SK-N-SH treated with all-trans-retinoic acid at 6 μM for 48 hours (cell line): ENCODE measurements around the gene CCDC73.
"Not testable (repeated sequence)": the region's sequence is repeated elsewhere in the genome, so short reads cannot be mapped to it uniquely, and the experiment has no call there.

Experiments used
- ATAC-seq: fragments of 200-7000 bp; cut with Tn5 transposase; 3 replicates; pipeline ENCODE4 v1.9.1; 2020; ENCODE audit warnings: mild to moderate bottlenecking, moderate library complexity
- ARNTL ChIP-seq: fragments of 450-650 bp; formaldehyde crosslinking; IDR thresholded peaks from 2 replicates; pipeline ENCODE4 v1.5.0; 2020; ENCODE audit warnings: low read depth, mild to moderate bottlenecking, moderate library complexity, borderline replicate concordance
- BACH2 ChIP-seq: fragments of 250-450 bp; sonication (Bioruptor Pico); IDR thresholded peaks from 2 replicates; pipeline ENCODE4 v1.9.0; 2021; ENCODE audit warnings: mild to moderate bottlenecking, borderline replicate concordance
- CSDC2 ChIP-seq: fragments of 250-450 bp; sonication (Bioruptor Pico); IDR thresholded peaks from 2 replicates; pipeline ENCODE4 v1.5.0; 2020; ENCODE audit warnings: mild to moderate bottlenecking, moderate library complexity
- ESRRG ChIP-seq: fragments of 250-450 bp; sonication (Bioruptor Pico); IDR thresholded peaks from 2 replicates; pipeline ENCODE4 v1.6.1; 2021; ENCODE audit warnings: mild to moderate bottlenecking
- GLIS3 ChIP-seq: fragments of 250-450 bp; sonication (Bioruptor Pico); IDR thresholded peaks from 2 replicates; pipeline ENCODE4 v1.5.0; 2020; ENCODE audit warnings: mild to moderate bottlenecking, moderate library complexity
- ISL1 ChIP-seq: fragments of 250-450 bp; sonication (Bioruptor Pico); IDR thresholded peaks from 2 replicates; pipeline ENCODE4 v2.1.2; 2022; ENCODE audit warnings: mild to moderate bottlenecking, moderate library complexity
- OSR1 ChIP-seq: fragments of 250-450 bp; sonication (Bioruptor Pico); IDR thresholded peaks from 2 replicates; pipeline ENCODE4 v1.8.0; 2022; ENCODE audit warnings: moderate library complexity, mild to moderate bottlenecking, inconsistent platforms
- PPARA ChIP-seq: fragments of 250-450 bp; sonication (Bioruptor Pico); IDR thresholded peaks from 2 replicates; pipeline ENCODE4 v1.5.0; 2020; ENCODE audit warnings: mild to moderate bottlenecking, borderline replicate concordance
- RARB ChIP-seq: fragments of 250-450 bp; sonication (Bioruptor Pico); IDR thresholded peaks from 2 replicates; pipeline ENCODE4 v1.8.0; 2021; ENCODE audit warnings: mild to moderate bottlenecking, moderate library complexity
- SNAI2 ChIP-seq: fragments of 250-450 bp; sonication (Bioruptor Pico); IDR thresholded peaks from 2 replicates; pipeline ENCODE4 v1.5.0; 2020; ENCODE audit warnings: mild to moderate bottlenecking, moderate library complexity
- TCF4 ChIP-seq: fragments of 250-450 bp; sonication (Bioruptor Pico); IDR thresholded peaks from 2 replicates; pipeline ENCODE4 v1.8.0; 2021; ENCODE audit warnings: mild to moderate bottlenecking, moderate library complexity, borderline replicate concordance
- TOX ChIP-seq: fragments of 250-450 bp; sonication (Bioruptor Pico); IDR thresholded peaks from 2 replicates; pipeline ENCODE4 v1.8.0; 2021; ENCODE audit warnings: mild to moderate bottlenecking, moderate library complexity, borderline replicate concordance
- ZC3H10 ChIP-seq: fragments of 250-450 bp; sonication (Bioruptor Pico); IDR thresholded peaks from 2 replicates; pipeline ENCODE4 v1.5.1; 2021; ENCODE audit warnings: mild to moderate bottlenecking, moderate library complexity
- ZFP3 ChIP-seq: fragments of 250-450 bp; sonication (Bioruptor Pico); IDR thresholded peaks from 2 replicates; pipeline ENCODE4 v1.5.0; 2020; ENCODE audit warnings: mild to moderate bottlenecking, moderate library complexity
- ZFP30 ChIP-seq: fragments of 450-650 bp; formaldehyde crosslinking; IDR thresholded peaks from 2 replicates; pipeline ENCODE4 v1.5.0; 2022; ENCODE audit warnings: mild to moderate bottlenecking, moderate library complexity
- ZNF565 ChIP-seq: fragments of 450-650 bp; formaldehyde crosslinking; conservative IDR thresholded peaks from 2 replicates; pipeline ENCODE4 v1.5.0; 2020; ENCODE audit warnings: low read depth, mild to moderate bottlenecking, moderate library complexity
- ZNF70 ChIP-seq: fragments of 450-650 bp; formaldehyde crosslinking; IDR thresholded peaks from 2 replicates; pipeline ENCODE4 v1.5.0; 2020; ENCODE audit warnings: mild to moderate bottlenecking, moderate library complexity
- TF ChIP-seq, protein P1 (sequence below): fragments of 250-450 bp; sonication (Bioruptor Pico); IDR thresholded peaks from 2 replicates; pipeline ENCODE4 v1.8.0; 2021; ENCODE audit warnings: low read depth, mild to moderate bottlenecking, moderate library complexity, borderline replicate concordance
- TF ChIP-seq, protein P2 (sequence below): fragments of 250-450 bp; sonication (Bioruptor Pico); IDR thresholded peaks from 2 replicates; pipeline ENCODE4 v1.5.1; 2020; ENCODE audit warnings: low read depth, mild to moderate bottlenecking, moderate library complexity
- TF ChIP-seq, protein P3 (sequence below): fragments of 250-450 bp; sonication (Bioruptor Pico); IDR thresholded peaks from 2 replicates; pipeline ENCODE4 v1.5.0; 2020; ENCODE audit warnings: mild to moderate bottlenecking, moderate library complexity
- TF ChIP-seq, protein P4 (sequence below): fragments of 250-450 bp; sonication (Bioruptor Pico); IDR thresholded peaks from 2 replicates; pipeline ENCODE4 v1.8.0; 2020; ENCODE audit warnings: mild to moderate bottlenecking, moderate library complexity, borderline replicate concordance

The CCDC73 gene

DNA sequence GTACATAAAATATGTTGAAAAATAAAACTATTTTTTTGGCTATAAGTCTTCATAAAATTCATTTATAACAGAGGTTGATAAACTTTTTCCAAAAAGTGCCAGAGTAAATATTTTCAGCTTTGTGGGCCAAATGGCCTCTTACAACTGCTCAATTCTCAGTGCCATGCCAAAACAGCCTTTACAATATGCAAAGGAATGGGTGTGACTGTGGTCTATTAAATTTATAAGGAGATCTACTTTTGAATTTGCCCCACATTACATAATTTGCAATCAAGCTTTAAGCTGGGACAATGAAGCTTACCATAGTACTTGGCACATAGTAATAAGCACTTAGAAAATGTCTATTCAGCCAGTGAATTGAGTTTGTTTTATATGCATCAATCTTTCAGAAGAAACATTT lies 188.2 kb downstream of the CCDC73 start (continued):
- TF ChIP-seq, protein P1, sequence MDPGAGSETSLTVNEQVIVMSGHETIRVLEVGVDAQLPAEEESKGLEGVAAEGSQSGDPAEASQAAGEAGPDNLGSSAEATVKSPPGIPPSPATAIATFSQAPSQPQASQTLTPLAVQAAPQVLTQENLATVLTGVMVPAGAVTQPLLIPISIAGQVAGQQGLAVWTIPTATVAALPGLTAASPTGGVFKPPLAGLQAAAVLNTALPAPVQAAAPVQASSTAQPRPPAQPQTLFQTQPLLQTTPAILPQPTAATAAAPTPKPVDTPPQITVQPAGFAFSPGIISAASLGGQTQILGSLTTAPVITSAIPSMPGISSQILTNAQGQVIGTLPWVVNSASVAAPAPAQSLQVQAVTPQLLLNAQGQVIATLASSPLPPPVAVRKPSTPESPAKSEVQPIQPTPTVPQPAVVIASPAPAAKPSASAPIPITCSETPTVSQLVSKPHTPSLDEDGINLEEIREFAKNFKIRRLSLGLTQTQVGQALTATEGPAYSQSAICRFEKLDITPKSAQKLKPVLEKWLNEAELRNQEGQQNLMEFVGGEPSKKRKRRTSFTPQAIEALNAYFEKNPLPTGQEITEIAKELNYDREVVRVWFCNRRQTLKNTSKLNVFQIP: no peak

DNA sequence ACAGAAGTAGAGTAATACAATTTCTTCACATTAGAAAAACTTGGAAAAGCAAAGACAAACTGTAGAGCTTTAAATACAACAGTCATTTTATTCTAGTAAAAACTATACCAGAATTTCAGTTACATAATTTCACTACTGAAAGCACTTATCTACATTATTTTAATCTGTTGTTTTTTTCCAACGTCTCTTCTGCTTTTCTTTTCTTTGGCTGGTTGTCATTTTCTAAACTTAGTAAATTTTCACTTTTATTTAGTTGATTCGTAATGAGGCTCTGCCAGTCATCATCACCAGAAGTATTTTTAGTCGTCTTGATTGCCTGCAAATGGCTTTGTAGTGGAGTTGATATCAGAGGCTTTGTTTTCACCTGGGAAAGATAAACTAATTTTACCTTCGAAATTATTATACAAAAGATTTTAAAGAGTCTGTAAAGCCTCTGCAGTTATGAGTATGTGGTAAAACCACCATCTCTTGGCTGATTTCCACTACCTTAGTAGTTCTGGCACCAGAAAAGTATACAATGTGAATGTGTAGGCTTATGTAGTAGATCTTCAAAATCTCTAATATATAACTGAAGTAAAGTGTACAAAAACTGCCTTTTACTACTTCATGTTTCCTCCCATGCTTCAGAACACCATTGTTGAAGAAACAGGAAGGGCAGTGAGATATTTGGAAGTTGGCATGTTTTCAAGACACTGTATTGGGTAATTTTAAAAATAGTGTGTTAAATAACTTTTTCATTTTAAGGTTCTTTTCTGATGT lies 191.6 kb downstream of the CCDC73 start:
- ATAC-seq: no peak
- TF ChIP-seq ZNF565 (CRISPR knock-in tag): no peak
- no peak for TF ChIP-seq ZFP30 (CRISPR knock-in tag)
- no peak for TF ChIP-seq RARB
- TF ChIP-seq OSR1: no peak
- TF ChIP-seq ARNTL (CRISPR knock-in tag): no peak
- TF ChIP-seq, protein P2, sequence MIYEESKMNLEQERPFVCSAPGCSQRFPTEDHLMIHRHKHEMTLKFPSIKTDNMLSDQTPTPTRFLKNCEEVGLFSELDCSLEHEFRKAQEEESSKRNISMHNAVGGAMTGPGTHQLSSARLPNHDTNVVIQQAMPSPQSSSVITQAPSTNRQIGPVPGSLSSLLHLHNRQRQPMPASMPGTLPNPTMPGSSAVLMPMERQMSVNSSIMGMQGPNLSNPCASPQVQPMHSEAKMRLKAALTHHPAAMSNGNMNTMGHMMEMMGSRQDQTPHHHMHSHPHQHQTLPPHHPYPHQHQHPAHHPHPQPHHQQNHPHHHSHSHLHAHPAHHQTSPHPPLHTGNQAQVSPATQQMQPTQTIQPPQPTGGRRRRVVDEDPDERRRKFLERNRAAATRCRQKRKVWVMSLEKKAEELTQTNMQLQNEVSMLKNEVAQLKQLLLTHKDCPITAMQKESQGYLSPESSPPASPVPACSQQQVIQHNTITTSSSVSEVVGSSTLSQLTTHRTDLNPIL (CRISPR knock-in tag): no peak
- TF ChIP-seq, protein P3, sequence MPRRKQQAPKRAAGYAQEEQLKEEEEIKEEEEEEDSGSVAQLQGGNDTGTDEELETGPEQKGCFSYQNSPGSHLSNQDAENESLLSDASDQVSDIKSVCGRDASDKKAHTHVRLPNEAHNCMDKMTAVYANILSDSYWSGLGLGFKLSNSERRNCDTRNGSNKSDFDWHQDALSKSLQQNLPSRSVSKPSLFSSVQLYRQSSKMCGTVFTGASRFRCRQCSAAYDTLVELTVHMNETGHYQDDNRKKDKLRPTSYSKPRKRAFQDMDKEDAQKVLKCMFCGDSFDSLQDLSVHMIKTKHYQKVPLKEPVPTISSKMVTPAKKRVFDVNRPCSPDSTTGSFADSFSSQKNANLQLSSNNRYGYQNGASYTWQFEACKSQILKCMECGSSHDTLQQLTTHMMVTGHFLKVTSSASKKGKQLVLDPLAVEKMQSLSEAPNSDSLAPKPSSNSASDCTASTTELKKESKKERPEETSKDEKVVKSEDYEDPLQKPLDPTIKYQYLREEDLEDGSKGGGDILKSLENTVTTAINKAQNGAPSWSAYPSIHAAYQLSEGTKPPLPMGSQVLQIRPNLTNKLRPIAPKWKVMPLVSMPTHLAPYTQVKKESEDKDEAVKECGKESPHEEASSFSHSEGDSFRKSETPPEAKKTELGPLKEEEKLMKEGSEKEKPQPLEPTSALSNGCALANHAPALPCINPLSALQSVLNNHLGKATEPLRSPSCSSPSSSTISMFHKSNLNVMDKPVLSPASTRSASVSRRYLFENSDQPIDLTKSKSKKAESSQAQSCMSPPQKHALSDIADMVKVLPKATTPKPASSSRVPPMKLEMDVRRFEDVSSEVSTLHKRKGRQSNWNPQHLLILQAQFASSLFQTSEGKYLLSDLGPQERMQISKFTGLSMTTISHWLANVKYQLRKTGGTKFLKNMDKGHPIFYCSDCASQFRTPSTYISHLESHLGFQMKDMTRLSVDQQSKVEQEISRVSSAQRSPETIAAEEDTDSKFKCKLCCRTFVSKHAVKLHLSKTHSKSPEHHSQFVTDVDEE (CRISPR knock-in tag): no peak
- TF ChIP-seq ISL1 (CRISPR knock-in tag): no peak
- TF ChIP-seq CSDC2 (CRISPR knock-in tag): no peak
- TF ChIP-seq ZFP3 (CRISPR knock-in tag): no peak
- no peak for TF ChIP-seq ESRRG (CRISPR knock-in tag)
- no peak for TF ChIP-seq PPARA (CRISPR knock-in tag)
- no peak for TF ChIP-seq SNAI2
- TF ChIP-seq TCF4 (CRISPR knock-in tag): no peak

DNA sequence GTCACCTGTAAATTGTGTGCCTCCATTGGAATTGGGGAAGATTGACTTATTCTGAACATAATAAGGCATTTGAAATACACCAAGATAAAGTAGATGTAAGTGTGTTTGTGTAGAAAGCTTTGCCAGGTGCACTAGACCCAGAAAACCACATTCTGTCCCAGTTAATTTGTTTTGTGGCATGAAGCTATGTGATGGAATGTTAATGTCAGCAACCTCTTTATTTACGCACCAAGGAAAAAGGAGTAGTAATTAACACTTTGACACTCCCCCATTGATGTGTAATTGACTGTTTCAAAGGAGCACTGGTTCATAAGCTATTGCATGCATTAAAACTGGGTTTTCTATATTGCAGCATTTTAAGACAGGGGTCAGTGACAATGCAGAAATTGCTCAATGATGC lies 196.5 kb downstream of the CCDC73 start:
- TF ChIP-seq BACH2 (CRISPR knock-in tag): no peak
- TF ChIP-seq, protein P4, sequence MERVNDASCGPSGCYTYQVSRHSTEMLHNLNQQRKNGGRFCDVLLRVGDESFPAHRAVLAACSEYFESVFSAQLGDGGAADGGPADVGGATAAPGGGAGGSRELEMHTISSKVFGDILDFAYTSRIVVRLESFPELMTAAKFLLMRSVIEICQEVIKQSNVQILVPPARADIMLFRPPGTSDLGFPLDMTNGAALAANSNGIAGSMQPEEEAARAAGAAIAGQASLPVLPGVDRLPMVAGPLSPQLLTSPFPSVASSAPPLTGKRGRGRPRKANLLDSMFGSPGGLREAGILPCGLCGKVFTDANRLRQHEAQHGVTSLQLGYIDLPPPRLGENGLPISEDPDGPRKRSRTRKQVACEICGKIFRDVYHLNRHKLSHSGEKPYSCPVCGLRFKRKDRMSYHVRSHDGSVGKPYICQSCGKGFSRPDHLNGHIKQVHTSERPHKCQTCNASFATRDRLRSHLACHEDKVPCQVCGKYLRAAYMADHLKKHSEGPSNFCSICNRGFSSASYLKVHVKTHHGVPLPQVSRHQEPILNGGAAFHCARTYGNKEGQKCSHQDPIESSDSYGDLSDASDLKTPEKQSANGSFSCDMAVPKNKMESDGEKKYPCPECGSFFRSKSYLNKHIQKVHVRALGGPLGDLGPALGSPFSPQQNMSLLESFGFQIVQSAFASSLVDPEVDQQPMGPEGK: no peak
- TF ChIP-seq OSR1: no peak
- TF ChIP-seq ZC3H10 (CRISPR knock-in tag): no peak
- TF ChIP-seq RARB: no peak
- no peak for TF ChIP-seq SNAI2
- TF ChIP-seq, protein P2 (CRISPR knock-in tag): no peak
- no peak for TF ChIP-seq PPARA (CRISPR knock-in tag)
- no peak for TF ChIP-seq TOX
- no peak for TF ChIP-seq GLIS3 (CRISPR knock-in tag)
- TF ChIP-seq ARNTL (CRISPR knock-in tag): no peak
- TF ChIP-seq TCF4 (CRISPR knock-in tag): no peak
- no peak for TF ChIP-seq ZNF70 (CRISPR knock-in tag)
- no peak for ATAC-seq

DNA sequence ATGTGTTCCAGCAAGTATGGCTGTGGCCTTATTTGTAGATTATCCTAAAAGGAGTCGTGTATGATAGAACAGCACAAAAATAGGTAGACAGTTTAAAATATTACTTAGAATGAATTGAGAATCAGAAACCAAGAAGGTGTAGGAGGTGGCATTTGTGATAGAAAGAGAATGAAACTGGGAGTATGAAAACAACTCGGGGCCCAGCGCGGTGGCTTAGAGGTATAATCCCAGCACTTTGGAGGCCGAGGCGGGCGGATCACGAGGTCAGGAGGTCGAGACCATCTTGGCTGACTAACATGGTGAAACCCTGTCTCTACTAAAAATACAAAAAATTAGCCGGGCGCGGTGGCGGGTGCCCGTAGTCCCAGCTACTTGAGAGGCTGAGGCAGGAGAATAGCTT lies 198.3 kb downstream of the CCDC73 start:
- ATAC-seq: not testable (repeated sequence)
